HG03469 (cell line): ENCODE data around the gene SUPT3H.

Experiments
- ATAC-seq: cut with Tn5 transposase; IDR thresholded peaks from one replicate; pipeline ENCODE4 v1.9.1; 2021; ENCODE audit warnings: mild to moderate bottlenecking, moderate library complexity, moderate number of reproducible peaks; ENCODE audit not compliant: unreplicated experiment

SUPT3H gene

DNA sequence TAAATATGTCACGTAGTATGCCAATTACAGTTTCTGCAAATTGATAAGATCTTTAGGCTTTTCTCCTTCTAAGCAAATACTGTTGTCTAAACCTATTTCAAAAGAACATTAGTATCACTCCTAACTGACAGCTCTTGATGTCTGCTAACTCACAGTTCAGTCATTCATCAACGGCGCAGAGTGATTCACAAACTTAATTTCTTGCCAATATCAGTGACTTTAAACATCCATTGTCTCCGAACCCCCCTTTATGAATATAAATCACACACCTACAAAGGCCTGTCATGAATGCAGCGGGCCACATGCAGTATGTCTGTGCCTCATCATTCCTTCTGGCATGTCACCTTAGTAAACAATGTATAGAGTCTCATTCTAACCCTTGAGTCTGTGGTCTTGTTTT lies 569.6 kb downstream of the SUPT3H start:
- no peak for ATAC-seq

- ATAC-seq = no peak
Measured at GRCh38 chr6:44806656-44807055, 571.1 kb downstream of the SUPT3H start.

DNA sequence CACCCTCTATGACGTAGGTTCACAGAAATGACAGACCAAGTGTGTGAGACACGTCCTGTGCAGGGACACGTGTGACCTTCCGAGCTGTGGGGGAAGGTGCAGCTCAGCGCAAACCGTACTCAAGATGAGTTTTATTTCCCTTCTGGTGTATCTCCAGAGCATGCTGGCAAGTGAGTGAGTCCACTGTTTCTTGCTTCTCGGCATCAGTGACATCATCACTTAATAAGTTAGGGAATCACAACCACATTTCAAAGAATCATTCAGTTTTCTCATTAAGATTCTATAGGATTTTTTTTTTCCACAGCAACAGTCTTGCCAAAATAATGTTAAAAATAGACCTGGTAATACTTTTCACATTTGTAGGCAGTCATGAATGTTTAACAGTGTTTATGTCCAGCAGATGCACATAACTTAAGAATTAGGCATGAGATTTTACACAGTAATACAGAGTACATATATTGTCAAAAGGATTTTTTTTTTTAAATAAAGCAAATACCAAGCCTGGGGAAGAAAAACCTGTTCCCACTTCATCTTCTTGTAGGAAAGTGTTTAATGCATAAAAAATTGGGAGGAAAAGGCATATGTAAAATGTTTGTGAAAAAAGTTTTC lies 572.4 kb downstream of the SUPT3H start:
- no peak for ATAC-seq

DNA sequence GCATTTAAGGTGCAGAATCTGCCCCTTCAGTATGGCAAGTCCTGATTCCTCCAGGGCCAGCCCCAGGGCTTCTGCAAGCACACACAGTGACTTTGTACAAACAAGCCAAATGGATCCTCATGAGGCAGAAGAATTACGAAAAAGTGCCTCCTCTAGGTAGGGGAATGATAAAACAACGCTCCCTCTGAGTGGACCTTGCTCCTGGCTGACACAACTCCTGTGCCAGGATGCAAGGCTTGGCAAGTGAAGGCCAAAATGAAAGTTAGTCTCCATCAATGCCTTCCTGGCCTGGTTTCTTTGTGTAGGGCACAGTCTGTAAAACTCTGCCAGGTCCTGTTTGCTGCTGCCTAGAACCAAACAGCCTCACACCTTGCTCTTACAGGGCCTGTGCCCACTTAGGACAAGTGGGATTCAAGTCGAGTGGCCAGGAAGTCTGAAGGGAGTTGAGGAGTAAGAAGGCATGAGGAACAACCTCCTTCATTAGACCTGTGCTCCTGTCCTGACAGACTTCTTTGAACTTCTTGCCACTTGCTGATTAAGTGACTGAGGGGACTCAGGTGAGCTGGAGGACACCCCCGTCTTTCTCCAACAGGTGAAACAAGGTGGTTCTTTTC lies 573.1 kb downstream of the SUPT3H start:
- no peak for ATAC-seq

DNA sequence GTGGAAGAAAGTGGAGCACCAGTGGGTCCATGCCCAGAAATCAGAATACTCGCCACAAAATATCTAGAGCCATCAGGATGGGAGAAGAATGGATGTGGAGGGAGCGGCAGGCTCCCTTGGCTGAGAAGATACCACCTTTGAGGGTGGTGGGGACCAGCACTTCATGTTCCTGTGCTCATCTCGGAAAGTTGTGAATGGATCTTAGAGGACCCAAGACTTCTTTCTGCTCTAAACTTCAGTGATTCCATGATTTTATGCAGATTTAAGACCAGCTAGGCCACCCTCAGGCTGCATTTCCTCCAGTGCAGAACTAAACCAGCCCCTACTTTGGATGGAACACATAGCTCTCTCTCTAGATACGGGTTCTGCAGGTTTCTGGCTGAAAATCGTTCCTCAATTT lies 573.7 kb downstream of the SUPT3H start:
- ATAC-seq = no peak

GRCh38 chr6:44800784-44801592 lies 576.7 kb downstream of the SUPT3H start:
- no peak for ATAC-seq

- ATAC-seq = no peak
Measured at GRCh38 chr6:44800171-44800783, 577.5 kb downstream of the SUPT3H start.

DNA sequence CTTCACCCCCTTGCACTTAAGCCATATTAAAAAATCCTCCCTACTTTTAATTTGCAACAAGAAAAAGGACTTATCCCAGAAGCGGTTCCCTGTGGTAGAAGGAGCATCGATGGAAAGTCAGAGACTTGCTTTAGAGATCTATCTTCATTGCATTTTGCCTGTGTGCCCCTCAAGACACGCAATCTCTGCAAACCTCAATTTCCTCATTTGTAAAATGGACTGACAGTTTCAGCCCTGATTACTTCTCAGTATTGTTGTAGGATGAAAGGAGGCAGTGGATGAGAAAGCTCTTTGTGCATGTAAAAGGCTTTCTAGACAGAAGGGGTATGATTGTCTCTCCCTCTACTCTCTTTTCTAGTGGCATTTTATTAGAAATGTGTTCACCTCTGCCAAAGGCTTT lies 580.0 kb downstream of the SUPT3H start:
- ATAC-seq = no peak

GRCh38 chr6:44795326-44795725 lies 582.4 kb downstream of the SUPT3H start:
- no peak for ATAC-seq

- no peak for ATAC-seq
Measured at GRCh38 chr6:44789806-44790205, 587.9 kb downstream of the SUPT3H start.

DNA sequence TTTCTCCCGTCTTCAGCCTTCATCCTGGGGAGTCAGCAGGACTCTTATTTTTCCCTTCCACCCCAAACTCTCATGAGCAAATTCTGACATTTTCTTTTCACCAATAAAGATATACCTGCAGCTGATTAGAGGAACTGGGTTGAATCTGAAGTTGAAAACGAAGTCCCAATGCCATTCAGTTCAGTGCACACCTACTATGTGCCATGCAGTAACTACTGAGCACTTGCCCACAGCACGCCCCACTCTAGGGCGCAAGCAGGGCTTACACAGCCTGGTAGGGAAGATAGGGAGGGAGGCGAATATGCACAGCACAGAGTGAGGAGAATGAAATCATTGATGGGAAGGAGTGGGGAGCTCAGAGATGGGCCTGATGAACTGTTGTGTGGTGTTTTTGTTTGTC lies 588.7 kb downstream of the SUPT3H start:
- ATAC-seq = no peak

GRCh38 chr6:44788387-44788981 lies 589.2 kb downstream of the SUPT3H start:
- no peak for ATAC-seq

DNA sequence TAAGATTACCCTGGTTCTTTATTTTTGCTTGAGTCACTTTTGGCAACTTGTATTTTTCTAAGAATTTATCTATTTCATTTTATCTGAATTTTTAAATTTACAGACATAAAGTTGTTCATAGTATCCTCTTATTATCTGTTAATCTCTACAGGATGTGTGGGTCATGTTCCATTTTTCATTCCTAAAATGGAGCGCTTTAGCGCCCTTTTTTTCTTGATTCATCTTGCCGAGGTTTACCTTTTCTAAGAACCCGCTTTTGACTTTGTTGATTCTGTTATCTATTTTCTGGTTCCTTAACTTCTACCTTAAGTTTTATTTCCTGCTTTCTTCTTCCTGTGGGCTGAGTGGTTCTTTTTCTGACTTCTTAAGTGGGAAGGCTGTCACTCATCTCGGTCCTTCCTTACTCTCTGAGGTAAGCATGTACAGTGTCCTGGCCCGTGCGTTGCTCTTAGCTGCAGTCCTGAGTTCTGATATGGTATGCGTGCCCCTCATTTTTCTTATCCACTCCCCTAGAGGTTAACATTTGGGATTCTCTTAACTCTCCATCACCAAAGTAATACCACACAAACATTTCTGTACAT lies 590.4 kb downstream of the SUPT3H start:
- no peak for ATAC-seq

GRCh38 chr6:44785130-44785529 lies 592.6 kb downstream of the SUPT3H start:
- no peak for ATAC-seq

- no peak for ATAC-seq
Measured at GRCh38 chr6:44784195-44784594, 593.5 kb downstream of the SUPT3H start.

GRCh38 chr6:44782892-44783291 lies 594.8 kb downstream of the SUPT3H start:
- no peak for ATAC-seq

- no peak for ATAC-seq
Measured at GRCh38 chr6:44781912-44782597, 595.7 kb downstream of the SUPT3H start.

- no peak for ATAC-seq
Measured at GRCh38 chr6:44780161-44780560, 597.6 kb downstream of the SUPT3H start.

DNA sequence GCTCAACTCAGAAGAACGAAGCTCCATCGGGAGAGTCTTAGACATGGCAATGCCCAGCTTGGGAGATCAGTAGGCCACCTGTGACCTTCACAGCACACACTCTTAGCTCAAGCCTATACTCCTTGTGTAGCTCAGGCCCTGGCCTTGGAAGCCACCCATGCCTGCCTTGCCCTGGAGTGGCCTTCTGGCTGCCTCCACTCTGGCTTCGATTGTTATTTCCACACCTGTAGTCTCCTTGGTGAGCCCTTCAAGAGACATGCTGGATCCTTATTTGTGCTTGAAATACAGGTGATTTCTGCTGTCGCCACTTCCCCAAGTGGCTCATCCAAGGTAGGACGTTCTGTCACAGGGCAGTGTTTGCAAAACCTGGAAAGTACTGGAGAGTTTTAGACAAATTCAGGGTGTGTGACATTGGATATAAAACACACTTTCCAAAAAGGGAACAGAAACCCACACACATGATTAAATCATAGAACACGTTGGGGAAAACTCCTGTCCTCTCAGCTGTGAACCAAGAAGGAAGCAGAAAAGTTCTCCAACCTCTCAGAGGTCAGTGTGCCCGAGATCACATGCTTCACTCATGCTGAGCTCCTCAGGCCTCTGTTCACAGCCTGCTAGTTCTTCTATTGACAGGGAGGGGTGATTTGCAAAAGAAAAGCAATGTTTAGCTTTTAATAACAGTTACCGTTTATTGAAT lies 598.5 kb downstream of the SUPT3H start:
- ATAC-seq = no peak
